Aorta (tissue), 5 donors: ENCODE data around the gene ETS2. TPM values are rescaled to one million over a fixed set of nuclear protein-coding genes. Genes with fewer than 3 reads are reported as not detected.

ENCODE experiments used
- ATAC-seq: fragments of 200-7000 bp; cut with Tn5 transposase; one replicate; pipeline ENCODE4 v1.9.1; 2022; ENCODE audit warnings: moderate library complexity; ENCODE audit not compliant: low FRiP score
- DNase-seq, 2 donors: peaks; one replicate each; pipeline ENCODE4 v3.0.0-alpha.2; 2020
- H3K27ac ChIP-seq, 2 donors: one replicate each; pipeline ENCODE4 v1.5.1; 2013; ENCODE audit warnings: low read length in 2 of 2, mild to moderate bottlenecking in 2 of 2, moderate library complexity in 2 of 2, control low read depth in 1 of 2, inconsistent platforms in 1 of 2, low read depth in 1 of 2
- H3K27me3 ChIP-seq, 2 donors: one replicate each; pipeline ENCODE4 v1.6.1; 2013; ENCODE audit warnings: control low read depth in 1 of 2, low read length in 1 of 2, mild to moderate bottlenecking in 1 of 2, moderate library complexity in 1 of 2; ENCODE audit not compliant: insufficient read depth in 2 of 2, control insufficient read depth in 1 of 2
- H3K36me3 ChIP-seq, 2 donors: one replicate each; pipeline ENCODE4 v1.6.1; 2013; ENCODE audit warnings: control low read depth in 1 of 2, low read length in 1 of 2, mild to moderate bottlenecking in 1 of 2; ENCODE audit not compliant: insufficient read depth in 2 of 2, control insufficient read depth in 1 of 2
- H3K4me1 ChIP-seq, 2 donors: one replicate each; pipeline ENCODE4 v1.6.1; 2013; ENCODE audit warnings: low read length in 2 of 2, control low read depth in 1 of 2, mild to moderate bottlenecking in 1 of 2, moderate library complexity in 1 of 2; ENCODE audit not compliant: insufficient read depth in 2 of 2, control insufficient read depth in 1 of 2
- H3K4me3 ChIP-seq, 2 donors: one replicate each; pipeline ENCODE4 v1.5.1; 2013; ENCODE audit warnings: low read length in 2 of 2, control low read depth in 1 of 2, mild to moderate bottlenecking in 1 of 2
- H3K9me3 ChIP-seq: one replicate; pipeline ENCODE4 v1.6.1; 2013; ENCODE audit warnings: mild to moderate bottlenecking, low read length; ENCODE audit not compliant: control insufficient read depth
- WGBS, 2 donors: extraction: QIAGEN DNeasy Blood & Tissue Kit; methylation state at CpG; one replicate each; pipeline ENCODE4 v1.1.7; 2013; 5-methylcytosine and 5-hydroxymethylcytosine counted together
- intact Hi-C, 2 donors: fragments of 100-400 bp; cut with DNase I; formaldehyde crosslinking; loops; one replicate each; pipeline versions ENCODE4 v1.14.2 to v1.15.0; 2022
- polyA plus RNA-seq, 2 donors: library from polyadenylated mRNA; stranded (reverse); fragments of 200-250 nt; gene quantifications; one replicate each; pipeline ENCODE4 v1.2.3, GENCODE V29; 2013
- total RNA-seq, 2 donors: library from RNA; stranded (reverse); fragmentation: NEBNext Ultra II Directional; extraction: Animal tissue kit (Norgen Biotek cat#: 25700); gene quantifications; one replicate each; pipeline ENCODE4 v1.2.1, GENCODE V29; 2021
- donor health status: healthy with polysubstance abuse.
- donor health status: Bipolar disorder and iron deficiency.
- donor health status: DM: no; HTN: no; CAD: no.
- donor health status: DM: no; HTN: no; CAD: no.
- donor health status: DM: yes; HTN: yes; CAD: no.

The ETS2 gene
- total and polyA plus RNA-seq, 4 donors = 40.2 to 232 (median 111) TPM

GRCh38 chr21:38850277-38850951 is 44.7 kb downstream of the ETS2 start:
- Histone ChIP-seq H3K27me3 (no peaks in the 10 kb centered on the region), H3K4me3 (no peak overlapping the region), H3K27ac (no peak overlapping the region), H3K9me3 (no peaks in the 10 kb centered on the region), H3K36me3 (no peaks in the 10 kb centered on the region), H3K4me1 (no peaks in the 10 kb centered on the region)
- ATAC-seq (no peak), DNase-seq (no peak)
- 80 to 81% methylated on average over 6 of the region's 6 CpGs for WGBS, 2 donors
- intact Hi-C loops = no loop called here

- WGBS, 2 donors = 94 to 95% methylated on average over 1 of the region's 1 CpG
Observed at GRCh38 chr21:38851101-38851500, 45.4 kb downstream of the ETS2 start.

GRCh38 chr21:38852278-38852677 is 46.5 kb downstream of the ETS2 start:
- Histone ChIP-seq H3K27me3 (no peaks in the 10 kb centered on the region), H3K27ac (no peak overlapping the region), H3K9me3 (no peaks in the 10 kb centered on the region), H3K36me3 (no peaks in the 10 kb centered on the region), H3K4me1 (no peaks in the 10 kb centered on the region), H3K4me3 (no peak overlapping the region)
- ATAC-seq (no peak), DNase-seq (no peak)
- intact Hi-C loops = no loop called here
- 91 to 92% methylated on average over 3 of the region's 3 CpGs for WGBS, 2 donors

More at GRCh38 chr21:38851101-38851500, 45.4 kb downstream of the ETS2 start:
- H3K27ac ChIP-seq = no peak overlapping the region
- no peaks in the 10 kb centered on the region for H3K9me3 ChIP-seq
- no peak overlapping the region for H3K4me3 ChIP-seq
- no peak for ATAC-seq
- H3K4me1 ChIP-seq = no peaks in the 10 kb centered on the region
- no peak for DNase-seq
- H3K36me3 ChIP-seq = no peaks in the 10 kb centered on the region
- intact Hi-C loops = no loop called here
- no peaks in the 10 kb centered on the region for H3K27me3 ChIP-seq

- Histone ChIP-seq H3K4me3 (no peak overlapping the region), H3K36me3 (no peaks in the 10 kb centered on the region), H3K9me3 (no peaks in the 10 kb centered on the region), H3K27ac (no peak overlapping the region), H3K27me3 (no peaks in the 10 kb centered on the region), H3K4me1 (no peaks in the 10 kb centered on the region)
- intact Hi-C loops = no loop called here
- WGBS, 2 donors = 65 to 67% methylated on average over 3 of the region's 3 CpGs
- ATAC-seq = no peak
- DNase-seq = no peak
Observed at GRCh38 chr21:38852708-38853107, 47.0 kb downstream of the ETS2 start.

GRCh38 chr21:38853421-38853919 is 47.7 kb downstream of the ETS2 start:
- no peak overlapping the region for H3K27ac ChIP-seq
- intact Hi-C loops = no loop called here

GRCh38 chr21:38857152-38857825 is 51.6 kb downstream of the ETS2 start:
- ATAC-seq = no peak
- no peaks in the 10 kb centered on the region for H3K9me3 ChIP-seq
- DNase-seq = no peak
- no peaks in the 10 kb centered on the region for H3K36me3 ChIP-seq
- no peaks in the 10 kb centered on the region for H3K27me3 ChIP-seq
- H3K4me3 ChIP-seq = no peak overlapping the region
- intact Hi-C loops = no loop called here
- H3K27ac ChIP-seq = no peak overlapping the region
- WGBS, 2 donors = 92 to 96% methylated on average over 8 of the region's 8 CpGs
- no peaks in the 10 kb centered on the region for H3K4me1 ChIP-seq

More at GRCh38 chr21:38853421-38853919, 47.7 kb downstream of the ETS2 start:
- ATAC-seq (no peak), DNase-seq (no peak)
- WGBS, 2 donors = 75% methylated on average over 6 of the region's 6 CpGs
- no peak overlapping the region for H3K4me3 ChIP-seq
- H3K27me3 ChIP-seq = no peaks in the 10 kb centered on the region
- H3K36me3 ChIP-seq = no peaks in the 10 kb centered on the region
- H3K4me1 ChIP-seq = no peaks in the 10 kb centered on the region
- H3K9me3 ChIP-seq = no peaks in the 10 kb centered on the region

- Histone ChIP-seq H3K9me3 (no peaks in the 10 kb centered on the region), H3K4me3 (no peak overlapping the region), H3K4me1 (no peaks in the 10 kb centered on the region), H3K27me3 (no peaks in the 10 kb centered on the region), H3K36me3 (no peaks in the 10 kb centered on the region), H3K27ac (no peak overlapping the region)
- ATAC-seq = no peak
- intact Hi-C loops = no loop called here
- WGBS, 2 donors = 62 to 73% methylated on average over 8 of the region's 8 CpGs
- no peak for DNase-seq
Observed at GRCh38 chr21:38858026-38858811, 52.5 kb downstream of the ETS2 start.

GRCh38 chr21:38858812-38859205 is 53.1 kb downstream of the ETS2 start:
- 94 to 100% methylated on average over 1 of the region's 1 CpG for WGBS, 2 donors
- Histone ChIP-seq H3K4me1 (no peaks in the 10 kb centered on the region), H3K36me3 (no peaks in the 10 kb centered on the region), H3K4me3 (no peak overlapping the region), H3K27ac (no peak overlapping the region), H3K9me3 (no peaks in the 10 kb centered on the region), H3K27me3 (no peaks in the 10 kb centered on the region)
- intact Hi-C loops = no loop called here
- no peak for ATAC-seq
- DNase-seq = no peak
